GM12801 (cell line): Measurements from ENCODE around the gene PODXL2.

Experiments
- TF ChIP-seq, protein P1 (sequence below): IDR thresholded peaks from one replicate; pipeline ENCODE4 v1.5.1; 2011; ENCODE audit warnings: control low read depth; ENCODE audit not compliant: insufficient read length; ENCODE audit errors: extremely low read depth

The PODXL2 gene

DNA sequence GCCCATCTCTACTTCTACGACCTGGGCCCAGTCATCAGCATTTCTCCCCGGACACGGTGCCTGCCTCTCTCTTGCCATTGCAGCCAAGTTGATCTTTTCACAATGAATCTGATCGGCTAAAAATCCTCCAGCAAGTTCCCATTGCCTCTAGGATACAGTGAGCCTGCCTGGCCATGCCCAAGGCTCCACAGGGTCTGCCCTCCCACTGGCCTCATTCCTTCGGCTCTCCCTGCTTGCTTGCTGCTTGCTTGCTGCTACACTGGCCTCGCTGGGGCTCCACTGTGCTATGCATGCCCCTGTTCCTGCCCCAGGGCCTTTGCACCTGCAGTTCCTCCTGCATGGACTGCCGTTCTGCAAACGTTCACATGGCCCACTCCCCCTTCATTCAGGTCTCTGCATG lies 45.8 kb downstream of the PODXL2 start:
- TF ChIP-seq, protein P1, sequence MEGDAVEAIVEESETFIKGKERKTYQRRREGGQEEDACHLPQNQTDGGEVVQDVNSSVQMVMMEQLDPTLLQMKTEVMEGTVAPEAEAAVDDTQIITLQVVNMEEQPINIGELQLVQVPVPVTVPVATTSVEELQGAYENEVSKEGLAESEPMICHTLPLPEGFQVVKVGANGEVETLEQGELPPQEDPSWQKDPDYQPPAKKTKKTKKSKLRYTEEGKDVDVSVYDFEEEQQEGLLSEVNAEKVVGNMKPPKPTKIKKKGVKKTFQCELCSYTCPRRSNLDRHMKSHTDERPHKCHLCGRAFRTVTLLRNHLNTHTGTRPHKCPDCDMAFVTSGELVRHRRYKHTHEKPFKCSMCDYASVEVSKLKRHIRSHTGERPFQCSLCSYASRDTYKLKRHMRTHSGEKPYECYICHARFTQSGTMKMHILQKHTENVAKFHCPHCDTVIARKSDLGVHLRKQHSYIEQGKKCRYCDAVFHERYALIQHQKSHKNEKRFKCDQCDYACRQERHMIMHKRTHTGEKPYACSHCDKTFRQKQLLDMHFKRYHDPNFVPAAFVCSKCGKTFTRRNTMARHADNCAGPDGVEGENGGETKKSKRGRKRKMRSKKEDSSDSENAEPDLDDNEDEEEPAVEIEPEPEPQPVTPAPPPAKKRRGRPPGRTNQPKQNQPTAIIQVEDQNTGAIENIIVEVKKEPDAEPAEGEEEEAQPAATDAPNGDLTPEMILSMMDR = no peak

DNA sequence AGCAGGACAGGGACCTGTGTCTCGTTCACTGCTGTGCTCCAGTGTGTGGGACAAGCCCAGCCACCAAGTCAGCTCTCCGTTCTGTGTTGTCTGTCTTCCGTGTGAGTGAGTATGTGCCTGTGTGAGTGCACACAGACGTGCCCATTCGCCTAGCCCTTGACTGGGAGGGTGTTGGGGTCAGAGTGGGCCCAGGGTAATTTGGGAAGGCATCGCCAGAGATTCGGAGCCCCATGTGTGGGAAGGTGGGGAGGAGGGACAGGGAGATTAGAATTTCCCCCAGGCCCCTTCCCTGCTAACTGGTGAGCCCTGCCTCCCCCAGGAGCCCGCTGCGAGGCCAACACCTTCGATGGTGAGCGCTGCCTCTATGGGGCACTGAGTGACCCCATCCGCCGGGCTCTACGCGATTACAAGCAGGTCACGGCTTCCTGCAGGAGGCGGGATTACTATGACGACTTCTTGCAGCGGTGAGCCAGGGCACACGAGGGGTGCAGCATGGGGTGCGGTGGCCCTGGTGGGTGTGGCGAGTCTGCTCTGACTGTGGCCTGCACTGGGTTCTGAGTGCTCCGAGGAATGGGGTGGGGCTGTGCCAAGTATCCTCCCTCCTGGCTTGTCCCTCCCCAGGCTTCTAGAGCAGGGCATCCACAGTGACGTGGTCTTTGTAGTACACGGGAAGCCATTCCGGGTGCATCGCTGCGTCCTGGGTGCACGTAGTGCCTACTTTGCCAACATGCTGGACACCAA lies 46.8 kb downstream of the PODXL2 start:
- TF ChIP-seq, protein P1 = no peak

DNA sequence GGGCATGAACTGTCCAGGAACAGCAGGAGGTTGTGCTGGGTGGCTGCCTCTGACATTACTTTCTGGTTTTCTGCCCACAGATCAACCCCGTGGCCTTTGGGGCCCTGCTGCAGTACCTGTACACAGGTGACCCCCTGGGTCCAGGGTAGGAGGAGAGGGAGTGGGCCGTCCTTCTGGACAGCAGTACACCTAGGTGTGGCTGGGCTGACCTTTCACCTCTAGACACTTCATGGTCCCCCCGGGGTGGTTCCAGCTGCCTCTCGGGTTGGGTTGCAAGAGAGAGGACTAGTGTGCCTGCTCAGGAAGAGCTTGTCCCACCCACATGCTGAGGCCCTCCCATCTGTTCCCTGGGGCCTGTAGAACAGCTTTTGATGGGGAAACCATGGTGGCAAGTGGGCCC lies 47.5 kb downstream of the PODXL2 start:
- TF ChIP-seq, protein P1 = no peak

DNA sequence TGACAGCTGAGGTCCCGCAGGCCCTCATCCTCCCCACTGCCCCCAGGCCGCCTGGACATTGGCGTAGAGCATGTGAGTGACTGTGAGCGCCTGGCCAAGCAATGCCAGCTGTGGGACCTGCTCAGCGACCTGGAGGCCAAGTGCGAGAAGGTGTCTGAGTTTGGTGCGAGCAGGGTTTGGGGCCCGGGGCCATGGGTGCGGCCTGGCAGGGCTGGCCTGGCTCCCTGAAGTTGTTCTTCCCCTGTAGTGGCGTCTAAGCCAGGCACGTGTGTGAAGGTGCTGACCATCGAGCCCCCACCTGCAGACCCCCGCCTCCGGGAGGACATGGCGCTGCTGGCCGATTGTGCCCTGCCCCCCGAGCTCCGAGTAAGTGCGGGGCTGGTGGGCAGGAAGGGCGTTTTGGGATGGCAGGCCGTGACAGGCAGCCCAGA lies 48.0 kb downstream of the PODXL2 start:
- TF ChIP-seq, protein P1 = no peak

DNA sequence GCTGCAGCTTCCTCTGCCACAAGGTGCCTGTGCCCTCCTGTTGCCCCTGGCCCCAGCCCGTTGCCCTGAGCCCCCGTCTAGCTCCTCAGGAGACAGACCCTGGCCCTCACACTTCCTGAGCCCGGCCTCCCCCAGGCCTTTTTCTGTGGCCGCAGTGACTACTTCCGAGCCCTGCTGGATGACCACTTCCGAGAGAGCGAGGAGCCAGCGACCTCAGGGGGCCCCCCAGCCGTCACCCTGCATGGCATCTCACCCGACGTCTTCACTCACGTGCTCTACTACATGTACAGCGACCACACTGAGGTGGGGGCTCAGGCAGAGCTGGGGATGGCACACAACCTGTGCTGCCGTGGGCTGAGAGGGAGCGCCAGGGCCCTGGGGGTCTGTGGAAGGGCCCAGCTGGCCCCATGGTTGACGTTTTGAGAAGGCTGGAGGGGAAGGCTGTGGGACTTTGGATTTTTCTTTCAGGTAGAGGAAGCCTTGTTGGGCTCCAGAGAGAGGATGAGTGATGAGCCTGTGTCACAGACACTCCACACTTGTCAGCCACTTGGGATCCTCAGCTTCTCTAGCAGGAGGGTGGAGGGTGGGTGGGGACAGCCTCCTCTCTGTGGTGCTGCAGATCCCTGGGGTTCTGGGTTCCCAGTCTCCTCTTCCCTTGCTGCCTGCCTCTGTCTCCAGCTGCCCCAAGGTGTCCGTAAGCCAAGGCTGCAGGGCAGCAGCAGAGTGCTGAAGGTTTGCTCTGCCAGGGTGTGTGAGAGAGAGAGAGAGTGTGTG lies 48.7 kb downstream of the PODXL2 start:
- TF ChIP-seq, protein P1 = no peak

DNA sequence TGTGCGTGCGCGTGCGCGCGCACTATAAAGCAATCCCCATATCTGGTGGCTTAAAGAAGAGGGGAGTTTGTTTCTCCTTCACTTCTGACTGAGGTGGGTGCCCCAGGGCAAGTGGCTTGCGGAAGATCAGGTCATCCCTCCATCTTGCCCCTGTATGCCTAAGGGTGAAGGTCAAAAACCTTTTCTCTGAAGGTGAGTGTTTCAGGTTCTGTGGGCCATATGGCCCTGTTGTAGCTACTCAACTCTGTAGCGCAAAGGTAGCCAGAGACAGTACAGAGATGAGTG lies 49.3 kb downstream of the PODXL2 start:
- TF ChIP-seq, protein P1 = no peak

DNA sequence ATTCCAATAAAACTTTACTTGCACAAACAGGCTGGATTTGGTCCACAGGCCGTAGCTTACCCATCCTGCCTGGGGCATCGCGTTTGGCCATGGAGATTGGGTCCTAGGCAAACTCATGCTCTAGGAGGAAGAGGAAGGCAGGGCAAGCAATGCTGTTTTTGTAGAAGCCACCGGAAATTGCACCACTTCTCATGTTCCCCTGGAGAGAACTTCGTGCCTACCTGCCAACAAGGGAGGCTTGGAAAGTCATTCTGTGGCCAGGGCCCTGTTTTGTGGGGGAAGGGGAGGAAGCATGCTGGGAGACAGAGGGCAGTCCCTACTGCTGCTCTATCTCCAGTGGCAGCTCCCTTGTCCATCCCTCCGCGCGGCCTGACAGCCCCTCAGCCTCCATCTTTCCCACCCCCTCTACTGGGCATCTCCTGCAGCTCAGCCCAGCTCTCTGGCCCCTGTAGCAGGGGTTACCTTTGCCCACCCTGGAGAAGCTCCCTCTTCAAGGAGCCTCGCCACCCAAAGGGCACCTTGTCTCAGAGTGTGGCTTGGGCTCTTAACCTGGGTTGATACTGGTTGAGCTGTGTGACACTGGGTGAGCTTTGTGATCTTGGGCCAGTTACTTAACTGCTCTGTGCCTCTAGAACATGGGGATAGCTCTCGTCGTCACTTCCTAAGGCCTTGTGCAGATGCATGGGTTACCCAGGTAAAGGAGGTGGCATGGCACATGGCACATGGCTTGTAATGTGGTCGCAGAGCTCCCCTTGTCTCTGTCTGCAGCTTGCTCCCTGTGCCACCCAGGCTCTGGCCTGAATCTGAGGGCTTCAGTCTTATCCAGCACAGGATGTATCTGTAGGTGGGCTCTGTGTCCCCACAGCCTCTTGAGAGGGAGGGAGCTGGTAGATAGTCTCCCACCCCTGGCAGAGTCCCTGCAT lies 49.9 kb downstream of the PODXL2 start:
- TF ChIP-seq, protein P1 = no peak
